Muscle of back (tissue), 11 donors: ENCODE measurements around the gene CSF2RB. TPM values are rescaled to one million over a fixed set of nuclear protein-coding genes. Genes with fewer than 3 reads are reported as not detected.
"Not testable (repeated sequence)": the region's sequence is repeated elsewhere in the genome, so short reads cannot be mapped to it uniquely, and the experiment has no call there.

Experiments
- DNase-seq, 3 donors: peaks; one replicate each; pipeline versions ENCODE4 v3.0.0 to v3.0.0-alpha.2; 2013
- polyA plus RNA-seq, 10 donors: library from polyadenylated mRNA; unstranded; fragments of 120-200 nt; gene quantifications; one replicate each; pipeline ENCODE4 v1.2.1, GENCODE V29; 2013; ENCODE audit not compliant: insufficient read length in 10 of 10

The CSF2RB gene
- polyA plus RNA-seq, 10 donors: 1.7 to 3.5 (median 2.4) TPM

GRCh38 chr22:36966851-36967540, 53.6 kb downstream of the CSF2RB start:
- DNase-seq: no peak

- no peak for DNase-seq
Measured at GRCh38 chr22:36968249-36968964, 55.0 kb downstream of the CSF2RB start.

DNA sequence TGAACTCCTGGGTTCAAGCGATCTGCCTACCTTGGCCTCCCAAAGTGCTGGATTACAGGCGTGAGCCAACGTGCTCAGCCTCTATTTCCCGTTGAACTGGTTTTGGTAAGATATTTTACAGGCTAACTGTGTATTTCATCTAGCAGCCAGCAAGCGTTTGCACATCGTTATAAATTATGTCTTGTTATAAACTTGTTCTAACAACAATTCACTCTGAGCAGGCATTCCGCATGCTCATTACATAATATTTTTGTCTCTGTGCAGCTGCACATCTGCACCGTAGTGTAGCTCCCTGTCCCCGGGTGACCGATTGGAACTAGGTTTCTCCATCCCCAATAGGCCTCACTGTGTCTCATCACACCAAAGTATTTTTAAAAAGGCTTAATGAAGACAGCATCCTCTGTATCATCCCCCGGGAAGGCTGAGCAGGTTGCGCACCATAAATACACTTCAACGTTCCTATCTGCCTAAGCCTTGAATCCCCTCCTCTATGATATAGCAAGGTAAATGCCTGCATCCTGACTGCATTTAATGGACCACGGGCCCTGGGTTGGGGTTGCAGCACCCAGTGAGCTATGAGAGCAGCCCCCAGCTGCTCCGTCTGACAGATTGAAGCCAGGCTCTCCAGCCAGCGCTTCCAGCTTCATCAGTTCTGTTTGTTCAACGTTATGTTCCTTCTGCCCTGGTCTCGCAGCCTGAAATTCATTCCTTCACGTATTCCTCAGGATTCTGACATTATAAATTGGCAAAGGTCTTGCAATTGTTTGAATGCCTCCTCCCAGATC, 58.1 kb downstream of the CSF2RB start:
- DNase-seq: peak in 1 of 3 donors; percentile 42

DNA sequence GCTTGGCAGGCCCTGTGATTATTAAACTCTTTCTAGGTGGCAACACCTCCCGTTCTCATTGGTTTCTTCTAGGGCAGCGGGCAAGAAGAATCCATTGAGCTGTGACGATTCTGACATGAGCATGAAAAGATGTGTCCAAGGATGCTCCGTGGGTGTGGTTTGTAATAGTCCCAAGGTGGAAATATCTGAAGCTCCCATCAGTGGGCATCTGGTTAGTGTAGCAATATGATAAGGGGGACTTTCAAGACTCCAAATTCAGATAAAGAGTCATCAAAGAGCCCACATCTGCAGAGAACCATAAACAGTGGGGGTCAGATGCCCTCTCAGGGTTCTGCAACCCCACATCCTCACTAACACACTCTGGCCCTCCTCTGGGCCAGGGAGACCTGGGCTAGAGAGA, 63.2 kb downstream of the CSF2RB start:
- no peak for DNase-seq

- DNase-seq: peak; percentile 7 to 37 (median 16)
Measured at GRCh38 chr22:36977401-36977861, 64.0 kb downstream of the CSF2RB start.

DNA sequence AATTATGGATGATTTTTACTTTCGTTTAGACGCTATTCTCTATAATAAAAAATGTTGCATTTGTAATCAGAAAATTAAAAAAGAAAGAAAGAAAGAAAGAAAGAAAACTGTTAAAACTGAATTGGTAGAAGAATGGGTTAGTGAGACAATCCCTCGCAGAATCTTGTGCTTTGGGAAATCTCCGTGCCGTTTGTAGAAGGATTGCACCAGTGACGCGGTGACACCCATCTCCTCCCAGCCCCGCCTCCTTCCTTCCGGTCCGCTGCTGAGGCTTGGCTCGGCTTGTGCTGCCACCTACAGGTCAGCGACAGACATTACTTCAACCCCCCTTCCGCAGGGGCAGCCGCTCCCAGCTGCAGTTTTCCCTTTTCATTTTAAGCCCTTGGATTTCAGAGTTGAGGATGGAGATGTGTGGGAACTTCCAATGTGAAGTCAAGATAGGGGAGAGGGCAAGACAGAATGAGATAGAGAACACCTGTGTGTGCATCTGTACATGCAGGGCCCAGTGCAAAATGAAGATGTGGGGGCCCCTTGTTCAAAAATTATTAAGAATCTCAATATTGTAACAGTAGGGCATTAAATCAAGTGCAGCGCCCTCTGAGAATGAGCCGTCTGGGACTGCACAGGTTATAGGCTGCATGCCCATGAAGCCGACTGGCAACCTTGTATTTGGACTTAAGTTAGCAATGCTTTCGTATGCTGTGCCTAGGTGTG, 64.7 kb downstream of the CSF2RB start:
- peak; percentile 83 to 93 (median 91) for DNase-seq

DNA sequence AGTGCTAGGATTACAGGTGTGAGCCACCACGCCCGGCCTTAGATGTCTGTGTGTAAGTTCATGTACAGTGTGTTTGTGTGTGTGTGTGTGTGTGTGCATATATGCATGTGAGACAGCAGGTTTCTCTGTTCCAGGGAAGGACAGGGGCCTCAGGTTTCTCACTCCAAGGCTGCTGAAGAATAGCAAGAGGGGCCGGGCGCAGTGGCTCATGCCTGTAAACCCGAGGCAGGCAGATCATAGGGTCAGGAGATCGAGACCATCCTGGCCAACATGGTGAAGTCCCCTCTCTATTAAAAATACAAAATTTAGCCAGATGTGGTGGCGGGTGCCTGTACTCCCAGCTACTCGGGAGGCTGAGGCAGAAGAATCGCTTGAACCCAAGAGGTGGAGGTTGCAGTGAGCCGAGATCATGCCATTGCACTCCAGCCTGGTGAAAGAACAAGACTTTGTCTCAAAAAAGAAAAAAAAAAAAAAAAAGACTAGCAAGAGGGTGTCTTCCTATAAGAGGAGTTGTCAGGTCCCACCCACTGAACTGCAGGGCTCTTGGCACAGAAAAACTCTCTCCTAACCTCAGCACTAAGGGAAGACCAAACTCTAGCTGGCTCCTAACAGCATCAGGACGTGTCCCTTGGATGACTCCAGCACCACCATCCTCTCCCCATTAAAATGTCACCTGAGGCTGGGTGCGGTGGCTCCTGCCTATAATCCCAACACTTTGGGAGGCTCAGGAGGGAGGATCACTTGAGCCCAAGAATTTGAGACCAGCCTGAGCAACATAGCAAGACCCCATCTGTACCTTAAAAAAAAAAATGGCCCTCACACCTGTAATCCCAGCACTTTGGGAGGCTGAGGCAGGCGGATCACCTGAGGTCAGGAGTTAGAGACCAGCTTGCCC, 65.8 kb downstream of the CSF2RB start:
- DNase-seq: no peak

DNA sequence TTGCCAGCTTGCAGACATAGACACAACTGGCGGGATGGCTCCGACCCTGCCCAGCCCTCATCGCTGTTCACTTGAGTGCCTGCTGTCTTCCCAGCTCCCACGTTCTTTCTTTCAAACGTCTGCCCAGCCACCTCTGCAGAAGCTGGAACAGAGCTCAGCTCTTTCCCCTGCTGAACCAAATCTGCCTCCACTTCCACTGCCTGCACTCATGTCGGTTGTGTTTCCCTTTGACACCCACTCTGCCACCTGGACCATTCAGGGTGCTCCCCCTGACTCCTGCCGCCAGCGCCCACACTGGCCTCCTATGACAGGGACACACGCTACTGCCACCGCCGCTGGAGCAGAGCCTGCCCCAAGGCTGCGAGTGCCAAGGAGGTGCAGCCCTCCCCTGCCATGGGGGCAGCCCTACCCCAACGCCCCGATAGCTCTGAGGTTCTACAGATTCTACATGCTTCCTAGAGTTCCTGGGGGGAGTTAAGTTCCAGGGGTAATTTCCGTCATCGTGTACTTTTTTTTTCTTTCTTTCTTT, 67.9 kb downstream of the CSF2RB start:
- no peak for DNase-seq

DNA sequence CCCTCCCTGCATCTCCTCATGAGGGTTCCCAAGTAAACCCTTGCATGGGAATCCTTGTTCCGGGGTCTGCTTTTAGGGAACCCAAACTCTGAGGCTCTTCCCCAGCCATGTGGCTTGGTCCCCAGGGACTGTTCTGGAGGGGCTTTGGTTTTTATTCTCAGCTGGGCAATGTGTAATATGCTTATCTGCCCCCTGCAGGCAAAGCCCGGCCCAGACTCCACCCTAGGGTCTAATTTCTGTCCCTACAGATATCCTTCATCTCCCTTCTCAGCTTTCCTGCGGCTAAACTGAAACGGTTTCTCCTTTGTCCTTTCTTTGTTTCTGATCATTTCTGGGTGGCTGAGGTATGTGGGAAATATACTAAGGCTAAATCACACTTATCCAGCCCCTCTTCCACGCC, 68.7 kb downstream of the CSF2RB start:
- DNase-seq: no peak

GRCh38 chr22:36985211-36985889, 71.9 kb downstream of the CSF2RB start:
- DNase-seq: no peak

DNA sequence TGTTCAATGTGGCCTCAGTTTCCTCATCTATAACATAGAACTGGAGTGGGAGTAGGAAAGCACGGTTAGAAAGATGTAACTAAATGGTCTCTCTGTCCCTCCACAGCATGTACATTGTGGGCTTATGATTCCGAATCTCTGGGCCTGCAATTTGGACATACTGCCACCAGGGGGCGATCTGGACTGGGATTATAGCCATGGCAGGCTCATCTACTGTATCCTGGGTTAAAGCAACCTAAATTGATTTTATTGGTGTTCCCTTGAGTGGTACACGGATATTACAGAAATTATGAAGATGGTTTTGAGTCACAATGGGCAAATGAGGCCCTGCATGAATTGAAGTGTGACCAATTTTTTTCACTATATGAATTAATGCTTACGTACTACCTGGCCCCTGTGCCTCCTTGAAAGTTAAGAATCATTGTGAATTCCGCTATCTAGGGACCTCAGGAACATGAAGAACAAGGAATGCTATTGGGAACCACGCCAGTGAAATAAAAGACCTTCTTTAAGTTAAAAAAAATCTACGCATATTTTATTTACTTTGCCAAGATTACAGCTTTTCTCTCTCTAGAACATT, 72.9 kb downstream of the CSF2RB start:
- no peak for DNase-seq

DNA sequence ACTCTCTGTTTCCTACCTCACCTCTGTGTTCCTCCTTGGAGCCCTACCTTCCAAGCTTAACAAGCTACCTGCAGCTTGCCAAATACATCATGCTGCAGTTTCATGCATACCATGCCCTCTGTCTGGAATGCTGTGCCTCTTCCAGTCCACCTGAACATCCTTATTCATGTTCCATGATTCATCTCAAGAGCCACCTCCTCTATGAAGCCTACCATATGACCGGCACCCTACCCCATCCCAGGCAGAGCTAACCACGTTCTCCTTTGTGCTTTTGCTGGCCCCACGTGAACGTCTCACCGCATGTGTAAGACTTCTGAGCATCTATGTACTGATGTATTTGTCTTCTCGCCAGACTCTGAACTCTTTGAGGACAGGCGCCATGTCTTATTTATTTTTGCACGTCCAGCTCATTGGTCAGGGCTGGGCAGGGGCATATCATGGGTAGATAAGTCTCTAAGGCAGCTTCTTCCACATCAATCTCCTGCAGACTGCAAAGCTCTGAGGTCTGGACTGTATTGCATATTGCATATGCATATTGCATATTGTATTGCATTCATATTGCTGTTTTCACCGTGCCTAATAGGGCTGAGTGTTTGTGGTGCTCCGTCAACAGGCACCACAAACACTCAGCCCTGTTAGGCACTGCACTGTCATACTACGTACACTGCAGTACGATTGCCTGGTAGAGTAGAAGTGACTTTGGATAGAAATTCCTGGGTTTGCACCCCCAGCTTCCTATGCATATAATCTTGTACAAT, 74.8 kb downstream of the CSF2RB start:
- no peak for DNase-seq

- not testable (repeated sequence) for DNase-seq
Measured at GRCh38 chr22:36989012-36989411, 75.6 kb downstream of the CSF2RB start.

Other genes starting within 250 kb of the CSF2RB start
- gene CACNG2, start 209.9 kb upstream of the CSF2RB start, polyA plus RNA-seq: under 1 TPM in 1 of 10 donors, not detected in 9; 0.08 TPM
- 10 to 100 TPM; 19.2 to 31.2 (median 25.1) TPM for gene IFT27, start 137.5 kb upstream of the CSF2RB start, polyA plus RNA-seq
- 10 to 100 TPM in 4 of 10 donors, 1 to 10 TPM in 6; 5.4 to 14.3 (median 9.1) TPM for gene PVALB, start 96.6 kb upstream of the CSF2RB start, polyA plus RNA-seq
- 1 to 10 TPM; 2.9 to 6.8 (median 3.9) TPM for gene NCF4, start 52.6 kb upstream of the CSF2RB start, polyA plus RNA-seq
- 10 to 100 TPM; 11.3 to 18.4 (median 15.3) TPM for gene TST, start 105.8 kb downstream of the CSF2RB start, polyA plus RNA-seq
- 10 to 100 TPM; 30.9 to 53.0 (median 42.7) TPM for gene MPST, start 106.1 kb downstream of the CSF2RB start, polyA plus RNA-seq
- 10 to 100 TPM; 11.2 to 23.3 (median 16.5) TPM for gene KCTD17, start 138.1 kb downstream of the CSF2RB start, polyA plus RNA-seq
- gene TMPRSS6, start 196.1 kb downstream of the CSF2RB start, polyA plus RNA-seq: under 1 TPM in 7 of 10 donors, not detected in 3; 0.07 to 0.17 (median 0.12) TPM
- 1 to 10 TPM in 7 of 10 donors, under 1 TPM in 3; 0.71 to 3.6 (median 1.7) TPM for gene IL2RB, start 236.3 kb downstream of the CSF2RB start, polyA plus RNA-seq